Neuron (in vitro differentiated cells): ENCODE results near the gene NXNL1.
A peak's percentile ranks its signal among the peaks of the same experiment; 100 is the strongest.

ENCODE experiments used
- H2AFZ ChIP-seq: one replicate; pipeline ENCODE4 v1.6.1; 2013; ENCODE audit warnings: low read depth, mild to moderate bottlenecking, inconsistent platforms, low read length, moderate library complexity
- H3K27me3 ChIP-seq: one replicate; pipeline ENCODE4 v1.6.1; 2013; ENCODE audit warnings: low read length; ENCODE audit not compliant: insufficient read depth
- H3K36me3 ChIP-seq: one replicate; pipeline ENCODE4 v1.6.1; 2013; ENCODE audit warnings: low read length; ENCODE audit not compliant: insufficient read depth
- H3K4me1 ChIP-seq: one replicate; pipeline ENCODE4 v1.6.1; 2013; ENCODE audit warnings: low read length; ENCODE audit not compliant: insufficient read depth
- H3K4me3 ChIP-seq: 2 replicates; pipeline ENCODE4 v1.5.1; 2013; ENCODE audit warnings: mild to moderate bottlenecking, low read length, moderate library complexity
- H3K9me3 ChIP-seq: one replicate; pipeline ENCODE4 v1.6.1; 2013; ENCODE audit warnings: low read length

The NXNL1 gene

DNA sequence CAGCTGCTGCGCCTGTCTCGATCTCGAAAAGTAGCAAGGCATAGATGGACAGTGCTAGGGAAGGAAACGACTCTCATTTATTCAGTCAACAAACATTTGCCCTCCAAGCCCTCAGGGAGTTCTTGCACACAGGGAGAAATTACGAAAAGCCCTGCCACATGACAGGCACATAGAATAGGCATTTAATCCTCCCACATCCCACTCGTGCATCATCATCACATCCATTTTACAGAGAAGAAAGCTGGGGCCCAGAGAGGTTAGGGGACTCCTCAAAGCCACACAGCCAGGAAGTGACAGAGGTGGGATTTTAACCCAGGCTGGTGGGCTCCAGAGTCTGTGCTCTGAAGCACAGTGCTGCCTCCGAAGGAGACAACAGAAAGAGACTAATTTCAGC is 23.9 kb downstream of the NXNL1 start:
- no peak overlapping the region for H2AFZ ChIP-seq
- H3K4me3 ChIP-seq = no peak overlapping the region
- H3K36me3 ChIP-seq = peaks cover 4% of the 10 kb centered on the region
- no peaks in the 10 kb centered on the region for H3K9me3 ChIP-seq
- H3K27me3 ChIP-seq = no peaks in the 10 kb centered on the region
- H3K4me1 ChIP-seq = peaks cover 4% of the 10 kb centered on the region

DNA sequence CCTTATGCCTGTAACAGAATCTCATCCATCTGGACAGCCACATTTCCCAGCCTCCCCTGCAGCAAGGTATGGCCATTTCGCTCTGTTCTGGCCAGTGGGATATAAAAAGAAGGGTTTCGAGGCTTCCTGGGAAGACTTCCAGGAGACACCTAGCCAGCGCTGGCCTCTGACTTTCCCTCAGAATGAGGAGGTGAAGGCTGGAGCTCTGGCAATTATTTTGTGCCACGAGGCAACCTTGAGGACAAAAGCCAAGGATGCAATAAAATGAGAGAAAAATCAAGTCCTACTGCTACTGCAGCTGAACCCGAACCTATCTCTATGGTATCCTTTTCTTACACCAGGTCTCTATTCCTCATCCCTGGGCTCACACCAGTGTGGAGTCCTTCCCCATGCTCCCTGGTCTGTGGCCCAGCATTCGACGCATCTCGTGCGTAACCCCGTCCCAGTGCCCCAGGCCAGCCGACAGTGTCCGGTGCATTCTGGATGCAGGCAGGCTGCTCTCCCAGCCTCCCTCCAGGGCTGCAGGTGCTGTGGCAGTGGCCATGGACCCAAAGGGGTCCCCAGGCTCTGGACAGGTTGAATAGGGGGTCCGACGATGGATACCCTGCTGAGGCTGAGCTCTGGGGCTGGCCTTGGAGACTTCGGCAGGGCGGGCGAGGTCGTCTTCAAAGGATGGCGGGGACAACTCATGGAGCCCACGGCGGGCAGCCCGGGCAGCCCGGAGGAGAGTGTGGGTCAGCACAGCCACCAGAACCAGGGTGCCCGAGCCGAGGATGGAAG is 24.4 kb downstream of the NXNL1 start:
- Histone ChIP-seq H3K36me3 (peaks cover 4% of the 10 kb centered on the region), H3K4me3 (no peak overlapping the region), H3K27me3 (no peaks in the 10 kb centered on the region), H3K4me1 (no peaks in the 10 kb centered on the region), H3K9me3 (no peaks in the 10 kb centered on the region), H2AFZ (no peak overlapping the region)

- Histone ChIP-seq H3K4me1 (no peaks in the 10 kb centered on the region), H3K27me3 (no peaks in the 10 kb centered on the region), H2AFZ (no peak overlapping the region), H3K36me3 (peaks cover 4% of the 10 kb centered on the region), H3K9me3 (no peaks in the 10 kb centered on the region), H3K4me3 (no peak overlapping the region)
These were observed 25.5 kb downstream of the NXNL1 start for GRCh38 chr19:17435218-17435617.

- H3K27me3 ChIP-seq = no peaks in the 10 kb centered on the region
- peaks cover 4% of the 10 kb centered on the region for H3K36me3 ChIP-seq
- H3K4me1 ChIP-seq = no peaks in the 10 kb centered on the region
These were observed 29.3 kb downstream of the NXNL1 start for GRCh38 chr19:17431417-17431816.

GRCh38 chr19:17429641-17430113 is 31.0 kb downstream of the NXNL1 start:
- Histone ChIP-seq H3K27me3 (no peaks in the 10 kb centered on the region), H2AFZ (no peak overlapping the region), H3K4me1 (peaks cover 5% of the 10 kb centered on the region), H3K9me3 (no peaks in the 10 kb centered on the region), H3K36me3 (no peaks in the 10 kb centered on the region), H3K4me3 (no peak overlapping the region)

More at GRCh38 chr19:17431417-17431816, 29.3 kb downstream of the NXNL1 start:
- Histone ChIP-seq H3K9me3 (no peaks in the 10 kb centered on the region), H3K4me3 (no peak overlapping the region), H2AFZ (no peak overlapping the region)

DNA sequence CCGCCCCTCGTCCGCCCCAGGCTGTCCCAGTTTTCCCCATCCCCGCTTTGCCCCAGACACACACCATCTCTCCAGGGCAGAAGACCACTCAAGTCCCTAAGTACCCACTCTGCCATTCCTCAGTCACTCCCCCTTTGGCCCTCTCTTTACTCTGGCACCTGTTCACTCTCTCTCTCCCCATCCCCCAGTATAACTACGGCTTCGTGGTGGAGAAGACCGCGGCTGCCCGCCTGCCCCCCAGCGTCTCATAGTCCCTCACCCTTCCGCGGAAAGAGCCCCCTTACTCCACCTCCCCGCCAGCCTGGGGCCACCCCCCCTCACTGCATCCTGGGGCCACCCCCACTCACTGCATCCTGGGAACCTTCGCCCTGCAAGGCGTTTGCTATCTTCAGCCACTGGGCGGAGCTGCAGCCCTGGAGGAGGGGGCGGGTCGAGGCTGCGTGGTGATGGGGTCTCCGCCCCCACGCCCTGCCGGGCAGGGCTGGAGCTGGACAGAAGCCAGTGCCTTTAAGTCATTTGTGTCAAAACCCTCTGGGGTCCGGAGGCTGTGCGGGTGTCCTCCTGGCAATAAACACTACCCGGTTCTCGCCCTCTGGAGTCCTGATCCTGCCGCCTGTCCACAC is 35.9 kb downstream of the NXNL1 start:
- H3K4me3 ChIP-seq = no peak overlapping the region
- no peak overlapping the region for H2AFZ ChIP-seq
- no peaks in the 10 kb centered on the region for H3K27me3 ChIP-seq
- H3K9me3 ChIP-seq = no peaks in the 10 kb centered on the region
- peaks cover 7% of the 10 kb centered on the region for H3K4me1 ChIP-seq
- H3K36me3 ChIP-seq = peaks cover 3% of the 10 kb centered on the region

DNA sequence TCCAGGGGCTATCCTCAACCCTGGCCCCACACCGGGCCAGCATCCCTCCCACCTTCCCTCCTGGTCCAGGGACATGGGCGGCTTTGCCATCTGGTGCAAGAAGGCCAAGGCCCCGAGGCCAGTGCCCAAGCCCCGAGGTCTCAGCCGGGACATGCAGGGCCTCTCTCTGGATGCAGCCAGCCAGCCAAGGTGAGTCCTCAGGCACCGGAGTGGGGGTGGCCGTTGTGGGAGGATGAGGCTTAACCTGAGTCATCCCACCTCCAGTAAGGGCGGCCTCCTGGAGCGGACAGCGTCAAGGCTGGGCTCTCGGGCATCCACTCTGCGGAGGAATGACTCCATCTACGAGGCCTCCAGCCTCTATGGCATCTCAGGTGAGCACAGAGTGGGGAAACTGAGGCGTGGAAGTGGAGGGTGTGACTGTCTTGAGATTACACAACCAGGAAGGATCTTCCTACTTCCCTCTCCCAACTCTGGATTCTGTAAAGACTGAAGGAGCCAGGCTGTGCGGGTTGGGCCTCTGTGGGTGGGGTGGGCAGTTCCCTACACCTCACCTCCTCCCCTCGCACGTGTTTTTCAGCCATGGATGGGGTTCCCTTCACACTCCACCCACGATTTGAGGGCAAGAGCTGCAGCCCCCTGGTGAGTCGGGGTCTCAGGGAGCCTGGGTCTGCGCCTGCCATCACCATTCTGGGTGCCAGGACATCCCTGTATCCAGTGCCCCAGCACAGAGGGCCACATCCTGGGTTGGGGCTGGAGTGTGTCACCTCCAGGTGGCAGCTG is 37.1 kb downstream of the NXNL1 start:
- no peak overlapping the region for H3K4me3 ChIP-seq
- H3K36me3 ChIP-seq = peaks cover 3% of the 10 kb centered on the region
- H2AFZ ChIP-seq = no peak overlapping the region
- no peaks in the 10 kb centered on the region for H3K9me3 ChIP-seq
- no peaks in the 10 kb centered on the region for H3K27me3 ChIP-seq
- H3K4me1 ChIP-seq = peaks cover 12% of the 10 kb centered on the region

DNA sequence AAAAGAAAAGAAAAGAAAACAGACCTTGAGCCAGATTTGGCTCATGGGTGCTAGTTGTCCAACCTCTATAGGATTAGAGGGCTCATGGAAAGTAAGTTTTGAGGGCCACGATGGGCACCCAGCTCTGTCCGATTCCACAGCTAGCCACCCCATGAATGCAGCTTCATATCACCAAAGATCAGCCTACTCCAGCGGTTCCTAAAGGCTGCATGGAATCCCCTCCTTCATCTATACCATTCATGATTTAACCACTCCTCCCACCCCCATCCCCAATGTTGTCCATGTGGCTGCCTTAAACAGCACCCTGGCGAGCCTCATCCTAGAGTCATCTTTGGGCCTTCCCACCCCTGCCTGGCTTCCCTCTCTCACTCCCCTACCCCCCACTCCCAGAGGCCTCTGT is 38.8 kb downstream of the NXNL1 start:
- H3K9me3 ChIP-seq = no peaks in the 10 kb centered on the region
- H3K4me1 ChIP-seq = peaks cover 12% of the 10 kb centered on the region
- H3K36me3 ChIP-seq = peaks cover 3% of the 10 kb centered on the region
- H2AFZ ChIP-seq = no peak overlapping the region
- H3K4me3 ChIP-seq = no peak overlapping the region
- H3K27me3 ChIP-seq = no peaks in the 10 kb centered on the region

DNA sequence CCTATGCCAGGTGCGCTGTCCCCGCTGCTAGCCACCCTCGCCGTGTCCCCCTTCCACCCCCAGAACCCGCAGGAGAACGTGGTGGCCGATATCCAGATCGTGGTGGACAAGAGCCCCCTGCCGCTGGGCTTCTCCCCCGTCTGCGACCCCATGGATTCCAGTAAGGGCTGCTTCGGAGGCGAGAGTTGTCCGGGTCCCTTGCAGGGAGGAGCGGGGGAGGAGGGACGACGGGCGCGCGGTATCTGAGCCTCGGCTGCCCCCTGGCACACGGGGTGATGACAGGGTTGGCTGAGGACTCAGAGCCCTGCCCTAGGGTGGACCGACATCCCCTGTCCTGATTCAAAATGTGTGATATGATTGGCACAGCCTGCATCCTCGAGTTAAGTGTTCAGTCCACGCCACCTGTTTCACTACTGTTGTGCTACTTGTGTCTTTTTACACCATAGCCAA is 40.2 kb downstream of the NXNL1 start:
- H3K4me3 ChIP-seq = peak overlapping the region; percentile 73
- no peaks in the 10 kb centered on the region for H3K27me3 ChIP-seq
- peak overlapping the region; percentile 96 for H2AFZ ChIP-seq
- H3K9me3 ChIP-seq = no peaks in the 10 kb centered on the region
- peaks cover 12% of the 10 kb centered on the region for H3K4me1 ChIP-seq
- peaks cover 3% of the 10 kb centered on the region for H3K36me3 ChIP-seq

DNA sequence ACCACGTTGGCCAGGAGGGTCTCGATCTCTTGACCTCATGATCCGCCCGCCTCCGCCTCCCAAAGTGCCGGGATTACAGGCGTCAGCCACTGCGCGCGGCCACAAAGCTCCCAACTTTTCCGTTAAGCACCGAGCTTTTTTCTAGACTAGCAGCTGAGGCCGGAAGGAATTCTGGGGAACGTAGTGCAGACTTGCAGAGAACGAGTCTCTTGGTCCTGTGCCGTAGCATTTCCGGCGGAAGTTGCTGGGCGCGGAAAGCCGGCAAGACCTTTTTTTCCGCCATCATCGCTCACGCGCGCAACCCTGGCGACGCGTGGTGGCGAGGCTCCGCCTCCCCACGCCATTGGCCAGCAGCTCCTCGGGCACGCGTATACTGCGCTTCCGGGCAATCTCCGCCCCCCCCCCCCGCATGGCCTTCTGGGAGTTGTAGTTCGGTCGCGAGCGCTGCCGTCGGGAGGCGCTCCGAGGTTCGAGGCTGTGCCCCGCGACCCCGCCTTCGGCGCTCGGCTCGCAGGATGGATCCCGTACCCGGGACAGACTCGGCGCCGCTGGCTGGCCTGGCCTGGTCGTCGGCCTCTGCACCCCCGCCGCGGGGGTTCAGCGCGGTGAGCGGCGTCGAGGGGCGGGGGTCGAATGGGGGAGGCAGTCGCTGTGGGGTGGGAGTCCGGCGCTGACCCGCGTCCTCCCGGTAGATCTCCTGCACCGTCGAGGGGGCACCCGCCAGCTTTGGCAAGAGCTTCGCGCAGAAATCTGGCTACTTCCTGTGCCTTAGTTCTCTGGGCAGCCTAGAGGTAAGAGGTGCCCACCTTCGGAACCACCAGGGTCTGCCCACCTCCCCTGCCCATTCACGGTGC is 40.9 kb downstream of the NXNL1 start, which contains the start of gene MVB12A:
Gene MVB12A (plus strand): TSS at position 427 of the 854 bp plus-strand sequence. CDS start 89 bp downstream, at position 516.
- H2AFZ ChIP-seq = peak within 1 kb of the TSS; percentile 96
- peaks cover 8% of the 10 kb centered on the region for H3K4me1 ChIP-seq
- H3K9me3 ChIP-seq = no peaks in the 10 kb centered on the region
- H3K27me3 ChIP-seq = no peaks in the 10 kb centered on the region
- peaks cover 3% of the 10 kb centered on the region for H3K36me3 ChIP-seq
- peak within 1 kb of the TSS; percentile 73 for H3K4me3 ChIP-seq

GRCh38 chr19:17419154-17419620 is 41.5 kb downstream of the NXNL1 start:
- Histone ChIP-seq H3K4me1 (peaks cover 4% of the 10 kb centered on the region), H3K27me3 (no peaks in the 10 kb centered on the region)

GRCh38 chr19:17418710-17419109 is 42.0 kb downstream of the NXNL1 start:
- Histone ChIP-seq H3K4me3 (peak overlapping the region; percentile 73), H3K4me1 (peaks cover 4% of the 10 kb centered on the region), H3K36me3 (peaks cover 3% of the 10 kb centered on the region), H2AFZ (no peak overlapping the region), H3K9me3 (no peaks in the 10 kb centered on the region), H3K27me3 (no peaks in the 10 kb centered on the region)

More at GRCh38 chr19:17419154-17419620, 41.5 kb downstream of the NXNL1 start:
- H3K36me3 ChIP-seq = peaks cover 3% of the 10 kb centered on the region
- peak overlapping the region; percentile 73 for H3K4me3 ChIP-seq
- no peaks in the 10 kb centered on the region for H3K9me3 ChIP-seq
- H2AFZ ChIP-seq = peak overlapping the region; percentile 74
